Gastroesophageal sphincter (tissue), 3 donors: ENCODE data around the gene DEPDC1B.
"Not testable (repeated sequence)": the region's sequence is repeated elsewhere in the genome, so short reads cannot be mapped to it uniquely, and the experiment has no call there.

Experiments used
- CTCF ChIP-seq, 4 experiments: fragments of 200-600 bp in 2 of 4; fragments of 450-650 bp in 2 of 4; sonication (generic) in 1 of 4; IDR thresholded peaks; one replicate each; pipeline ENCODE4 v1.5.1; 2017 to 2019; ENCODE audit warnings: antibody characterized with exemption in 4 of 4, mild to moderate bottlenecking in 2 of 4, moderate library complexity in 2 of 4
- POLR2A ChIP-seq, 2 donors: fragments of 450-650 bp; IDR thresholded peaks; one replicate each; pipeline ENCODE4 v1.6.1; 2017; ENCODE audit warnings: antibody characterized with exemption in 2 of 2, mild to moderate bottlenecking in 2 of 2, moderate library complexity in 1 of 2

DNA sequence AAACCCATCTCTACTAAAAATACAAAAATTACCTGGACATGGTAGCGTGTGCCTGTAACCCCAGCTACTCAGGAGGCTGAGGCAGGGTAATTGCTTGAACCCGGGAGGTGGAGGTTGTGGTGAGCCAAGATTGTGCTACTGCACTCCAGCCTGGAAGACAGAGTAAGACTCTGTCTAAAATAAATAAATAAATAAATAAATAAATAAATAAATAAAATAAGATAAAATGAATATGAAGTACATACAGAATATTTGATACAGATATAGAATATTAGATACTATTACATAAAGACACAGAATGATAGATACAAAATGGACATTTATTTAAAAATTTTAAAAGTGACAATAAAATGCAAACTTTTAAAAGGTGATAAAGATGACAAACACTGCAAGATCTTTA is 146.7 kb downstream of the DEPDC1B start:
- TF ChIP-seq POLR2A, CTCF (IDR thresholded peaks at IDR 0.05): not testable (repeated sequence)
